Head of caudate nucleus (tissue), 42 donors: ENCODE measurements around the gene RLIM.
"Not testable (repeated sequence)": the region's sequence is repeated elsewhere in the genome, so short reads cannot be mapped to it uniquely, and the experiment has no call there.

Experiments used
- DNase-seq, 42 donors: peaks; one replicate each; pipeline versions ENCODE4 v3.0.0 to v3.0.0-alpha.2; 2020 to 2021; ENCODE audit warnings: mixed read lengths in 7 of 42
- intact Hi-C: fragments of 100-400 bp; cut with DNase I; formaldehyde crosslinking; loops from one replicate; pipeline ENCODE4 v1.15.0; 2022

The RLIM gene

GRCh38 chrX:74614093-74614909 is at the start of gene RLIM:
Gene RLIM, minus strand, starts transcription at chrX:74614624. Its CDS starts 18,647 bp downstream, at chrX:74595977.
- DNase-seq = peak; percentile 85 to 97 (median 93)
- intact Hi-C loops = no loop called here

GRCh38 chrX:74656079-74656745 is 41.8 kb upstream of the RLIM start:
- intact Hi-C loops = no loop called here
- no peak for DNase-seq

- intact Hi-C loops, DNase-seq: not testable (repeated sequence)
These were observed 40.5 kb upstream of the RLIM start for GRCh38 chrX:74654953-74655352.

- no peak for DNase-seq
- intact Hi-C loops = no loop called here
These were observed 22.4 kb upstream of the RLIM start for GRCh38 chrX:74636749-74637314.

- peak in 12 of 42 donors; percentile 1 to 36 (median 8) for DNase-seq
- intact Hi-C loops = no loop called here
These were observed 893 bp downstream of the RLIM start for GRCh38 chrX:74613370-74614092.

GRCh38 chrX:74606799-74607198 is 7.6 kb downstream of the RLIM start:
- intact Hi-C loops = no loop called here
- DNase-seq = no peak

GRCh38 chrX:74606342-74606741 is 8.1 kb downstream of the RLIM start:
- DNase-seq = no peak
- intact Hi-C loops = no loop called here

- intact Hi-C loops = no loop called here
- DNase-seq = no peak
These were observed 11.4 kb downstream of the RLIM start for GRCh38 chrX:74603040-74603439.

- DNase-seq = no peak
- intact Hi-C loops = no loop called here
These were observed 12.3 kb downstream of the RLIM start for GRCh38 chrX:74602142-74602541.

- DNase-seq = no peak
- intact Hi-C loops = no loop called here
These were observed 20.8 kb downstream of the RLIM start for GRCh38 chrX:74593593-74593992.

GRCh38 chrX:74585766-74586165 is 28.7 kb downstream of the RLIM start:
- DNase-seq = no peak
- intact Hi-C loops = no loop called here

GRCh38 chrX:74579597-74580198 is 34.7 kb downstream of the RLIM start:
- DNase-seq = no peak
- intact Hi-C loops = no loop called here

- DNase-seq = no peak
- intact Hi-C loops = no loop called here
These were observed 36.3 kb downstream of the RLIM start for GRCh38 chrX:74578137-74578536.

- intact Hi-C loops = no loop called here
- DNase-seq = no peak
These were observed 57.0 kb downstream of the RLIM start for GRCh38 chrX:74557378-74557777.

- intact Hi-C loops = no loop called here
- DNase-seq = no peak
These were observed 62.5 kb downstream of the RLIM start for GRCh38 chrX:74551934-74552333.

GRCh38 chrX:74550295-74550802 is 64.1 kb downstream of the RLIM start:
- peak; percentile 69 to 93 (median 84) for DNase-seq
- intact Hi-C loops = no loop called here

- DNase-seq = no peak
- intact Hi-C loops = loop anchor here (5.0 kb wide), 1 partner anchor 165 kb away; no protein-coding TSS in a partner anchor
These were observed 67.4 kb downstream of the RLIM start for GRCh38 chrX:74546984-74547383.

GRCh38 chrX:74545880-74546523 is 68.4 kb downstream of the RLIM start:
- no peak for DNase-seq
- intact Hi-C loops = loop anchor here (5.0 kb wide), 1 partner anchor 164 kb away; no protein-coding TSS in a partner anchor
